ENCODE measurements around the gene SCYGR4. TPM values are rescaled to one million over a fixed set of nuclear protein-coding genes. Genes with fewer than 3 reads are reported as not detected.

SCYGR4 gene
- total and polyA plus RNA-seq, 9 of the 15 experiments (the other 6 are each of a cell fraction or from before 2014, with no cell fraction given) = 0.09 TPM; not detected in 8

GRCh38 chr2:227578642-227579041 lies 38.7 kb upstream of the SCYGR4 start:
- intact Hi-C loops (cut with micrococcal nuclease) (no loop called here), in situ Hi-C loops (cut with MboI) (no loop called here)
- Histone ChIP-seq H3K9ac (ENCODE audit: insufficient read depth in 1 of 2, low read depth in 2 of 2, low read length in 2 of 2) (no peak overlapping the region), H3K4me2 (ENCODE audit: insufficient read depth, low read length) (no peak overlapping the region), H3K36me3 (ENCODE audit: control insufficient read depth, insufficient read depth, low read length) (no peaks in the 10 kb centered on the region), H4K20me1 (replicated peaks; ENCODE audit: control insufficient read depth, insufficient read depth, low read length) (no peaks in the 10 kb centered on the region), H3K79me2 (ENCODE audit: control insufficient read depth, insufficient read depth, low read length) (no peaks in the 10 kb centered on the region), H3K27ac (ENCODE audit: extremely low read depth, low read depth, low read length) (no peak overlapping the region), H3K4me3 (no peak overlapping the region), H3K4me1 (replicated peaks in 1 of 2; ENCODE audit: control insufficient read depth in 2 of 2, insufficient read depth in 2 of 2, low read length in 2 of 2) (no peaks in the 10 kb centered on the region), H3K9me1 (ENCODE audit: control insufficient read depth, insufficient read depth, low read length) (no peaks in the 10 kb centered on the region), H3K9me3 (replicated peaks; ENCODE audit: control insufficient read depth, insufficient read depth, low read depth, low read length) (no peaks in the 10 kb centered on the region), H2AFZ (ENCODE audit: low read depth, low read length) (no peak overlapping the region), H3K27me3 (ENCODE audit: control insufficient read depth in 2 of 2, insufficient read depth in 2 of 2, low read length in 2 of 2) (no peaks in the 10 kb centered on the region)
- BruUV-seq (replicated peaks) = no TSS peak
- 0% methylated on average over 2 of the region's 2 CpGs for WGBS (ENCODE audit: insufficient coverage, low coverage, missing lambda C conversion rate)
- POLR2A ChIA-PET = interaction anchor here (0.5 kb wide), 1 partner anchor 698 kb away, joined by 3 read pairs; no protein-coding TSS in a partner anchor
- CTCF ChIA-PET (ENCODE audit: low intra/inter-chr PET ratio) = no interaction called here
- ATAC-seq (no peak), FAIRE-seq (no peak), DNase-seq (ENCODE audit: extremely low read depth in 1 of 4, low spot score in 3 of 4) (no peak)
- TF ChIP-seq ZNF280A (IDR thresholded peaks at IDR 0.05; ENCODE audit: low read depth, partially characterized antibody) (no peak), USF2 (CRISPR knock-in tag; IDR thresholded peaks at IDR 0.05) (no peak), ATF6 (CRISPR knock-in tag; IDR thresholded peaks at IDR 0.05) (no peak), JUN (IDR thresholded peaks at IDR 0.05; ENCODE audit: borderline replicate concordance, low read depth, low read length) (no peak), JUN (CRISPR knock-in tag; IDR thresholded peaks at IDR 0.05; ENCODE audit: borderline replicate concordance) (no peak), STAT5A (IDR thresholded peaks at IDR 0.05; ENCODE audit: borderline replicate concordance, low read length) (no peak), DEAF1 (CRISPR knock-in tag; IDR thresholded peaks at IDR 0.05) (no peak), NFXL1 (CRISPR knock-in tag; IDR thresholded peaks at IDR 0.05) (no peak), ZZZ3 (IDR thresholded peaks at IDR 0.05) (no peak), PYGO2 (tag; IDR thresholded peaks at IDR 0.05) (no peak), MED1 (CRISPR knock-in tag; IDR thresholded peaks at IDR 0.05; ENCODE audit: borderline replicate concordance) (no peak), DIDO1 (tag; IDR thresholded peaks at IDR 0.05; ENCODE audit: low read depth) (no peak)

All from K562 (cell line).